NT2/D1 (cell line): Measurements from ENCODE around the gene ABCB11.

Experiments used
- DNase-seq: peaks from one replicate; pipeline ENCODE4 v3.0.0-alpha.2; 2011; ENCODE audit warnings: low read depth, low spot score
- H3K27me3 ChIP-seq: 2 replicates; pipeline ENCODE4 v1.6.0; 2011; ENCODE audit warnings: mild to moderate bottlenecking; ENCODE audit not compliant: insufficient read length, insufficient read depth
- H3K36me3 ChIP-seq: 2 replicates; pipeline ENCODE4 v1.6.1; 2011; ENCODE audit warnings: mild to moderate bottlenecking, low read length, mixed read lengths; ENCODE audit not compliant: insufficient read depth, insufficient read length
- H3K4me1 ChIP-seq: 2 replicates; pipeline ENCODE4 v1.5.1; 2011; ENCODE audit not compliant: insufficient read depth, insufficient read length
- H3K4me3 ChIP-seq: 2 replicates; pipeline ENCODE4 v1.5.1; 2011; ENCODE audit warnings: low read depth; ENCODE audit not compliant: insufficient read length
- H3K9ac ChIP-seq: 2 replicates; pipeline ENCODE4 v1.6.0; 2011; ENCODE audit warnings: low read depth; ENCODE audit not compliant: insufficient read length
- H3K9me3 ChIP-seq: 2 replicates; pipeline ENCODE4 v1.5.1; 2011; ENCODE audit warnings: mild to moderate bottlenecking, low read length; ENCODE audit not compliant: insufficient read depth
- SUZ12 ChIP-seq: IDR thresholded peaks from 2 replicates; pipeline ENCODE4 v1.6.1; 2011; ENCODE audit not compliant: insufficient read length, insufficient read depth; ENCODE audit errors: extremely low read depth
- YY1 ChIP-seq: IDR thresholded peaks from 2 replicates; pipeline ENCODE4 v1.6.1; 2011; ENCODE audit not compliant: insufficient read length, insufficient read depth
- ZNF274 ChIP-seq: IDR thresholded peaks from 2 replicates; pipeline ENCODE4 v1.6.1; 2011; ENCODE audit warnings: mild to moderate bottlenecking, low read depth, low read length

Gene ABCB11

DNA sequence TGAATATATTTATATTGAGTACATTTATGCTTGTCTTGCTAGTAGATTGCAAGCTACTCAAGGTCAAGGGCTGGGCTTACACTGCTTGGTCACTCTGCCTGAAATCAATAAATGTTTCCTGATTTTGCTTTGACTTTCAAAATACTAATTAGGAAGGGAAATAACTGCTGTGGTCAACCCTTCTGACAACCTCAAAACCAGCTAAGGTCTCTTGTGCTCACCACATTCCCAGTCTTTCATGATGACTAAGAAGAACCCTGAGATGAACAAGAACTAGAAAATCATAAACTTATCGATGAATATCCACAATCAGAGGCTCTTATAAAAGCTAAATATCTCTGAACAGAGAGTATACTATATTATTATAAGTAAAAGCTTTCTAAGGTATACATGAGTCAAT lies 33.3 kb downstream of the ABCB11 start:
- Histone ChIP-seq H3K27me3 (no peaks in the 10 kb centered on the region), H3K9ac (no peak overlapping the region), H3K4me1 (no peaks in the 10 kb centered on the region), H3K9me3 (no peaks in the 10 kb centered on the region), H3K4me3 (no peak overlapping the region), H3K36me3 (no peaks in the 10 kb centered on the region)
- no peak for TF ChIP-seq ZNF274
- TF ChIP-seq YY1, result no peak
- TF ChIP-seq SUZ12, result no peak
- DNase-seq, result no peak

DNA sequence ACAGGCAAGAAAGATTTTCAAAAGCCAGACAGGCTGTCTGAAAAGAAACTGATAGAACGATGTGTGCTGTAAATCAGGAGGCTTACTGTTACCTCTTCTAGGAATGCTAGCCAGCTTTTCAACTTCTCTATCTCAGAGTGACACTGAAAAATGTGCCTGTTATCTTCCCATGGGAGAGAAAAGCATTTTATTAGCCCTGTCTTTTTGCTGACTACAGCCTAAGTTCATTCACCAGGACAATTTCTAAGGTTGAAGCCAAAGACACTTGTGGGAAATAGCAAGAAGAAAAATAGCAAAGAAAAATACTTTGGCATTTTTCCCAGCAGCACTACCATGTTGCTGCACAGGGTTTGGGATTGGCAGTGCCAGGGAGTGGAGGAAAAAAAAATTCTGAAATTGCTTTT lies 34.0 kb downstream of the ABCB11 start:
- TF ChIP-seq ZNF274, result no peak
- no peak for TF ChIP-seq YY1
- TF ChIP-seq SUZ12, result no peak
- Histone ChIP-seq H3K4me1 (no peaks in the 10 kb centered on the region), H3K9me3 (no peaks in the 10 kb centered on the region), H3K27me3 (no peaks in the 10 kb centered on the region), H3K4me3 (no peak overlapping the region), H3K9ac (no peak overlapping the region), H3K36me3 (no peaks in the 10 kb centered on the region)
- DNase-seq, result no peak

DNA sequence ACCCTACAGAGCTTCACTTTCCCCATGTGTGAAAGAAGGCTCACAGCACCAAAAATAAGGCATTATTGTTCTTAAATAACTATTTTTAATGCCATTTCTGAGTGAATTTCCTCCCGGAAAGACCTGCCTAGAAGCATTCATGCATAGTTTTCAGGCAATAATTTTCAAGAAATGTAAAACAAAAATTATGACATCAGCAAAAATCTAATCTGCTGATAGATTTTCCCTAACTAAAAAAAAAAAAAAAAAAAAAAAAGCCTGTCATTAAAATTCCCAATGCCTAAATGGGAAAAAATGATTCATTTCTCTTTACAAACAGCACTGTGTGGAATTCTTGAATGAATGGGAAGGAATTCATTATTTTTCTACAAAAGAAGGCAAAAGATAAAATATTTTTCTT lies 35.4 kb downstream of the ABCB11 start:
- TF ChIP-seq YY1 (no peak), ZNF274 (no peak), SUZ12 (no peak)
- H3K36me3 ChIP-seq, result no peaks in the 10 kb centered on the region
- no peaks in the 10 kb centered on the region for H3K4me1 ChIP-seq

DNA sequence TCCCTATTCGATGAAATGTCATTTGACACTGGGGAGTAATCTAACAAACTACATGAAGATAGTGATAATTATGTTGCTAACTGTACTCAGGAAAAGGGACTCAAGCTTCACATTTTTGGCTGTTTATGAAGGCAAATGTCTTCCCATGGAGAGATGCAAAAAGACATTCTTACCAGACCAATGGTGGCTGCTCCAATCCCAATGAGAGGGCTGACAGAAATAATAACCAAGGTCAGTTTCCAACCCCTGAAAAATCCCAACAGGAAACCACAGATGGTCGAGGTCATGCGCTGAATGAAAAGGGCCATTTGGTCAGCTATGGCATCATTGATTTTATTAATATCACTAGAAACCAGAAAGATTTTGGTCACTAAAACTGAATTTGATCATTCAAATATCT lies 37.6 kb downstream of the ABCB11 start:
- Histone ChIP-seq H3K36me3 (no peaks in the 10 kb centered on the region), H3K4me1 (no peaks in the 10 kb centered on the region), H3K9ac (no peak overlapping the region), H3K4me3 (no peak overlapping the region), H3K9me3 (no peaks in the 10 kb centered on the region), H3K27me3 (no peaks in the 10 kb centered on the region)
- no peak for TF ChIP-seq ZNF274
- TF ChIP-seq SUZ12, result no peak
- no peak for TF ChIP-seq YY1
- DNase-seq, result no peak

More for the DNA sequence above, 35.4 kb downstream of the ABCB11 start:
- Histone ChIP-seq H3K9me3 (no peaks in the 10 kb centered on the region), H3K27me3 (no peaks in the 10 kb centered on the region), H3K9ac (no peak overlapping the region), H3K4me3 (no peak overlapping the region)
- DNase-seq, result no peak

DNA sequence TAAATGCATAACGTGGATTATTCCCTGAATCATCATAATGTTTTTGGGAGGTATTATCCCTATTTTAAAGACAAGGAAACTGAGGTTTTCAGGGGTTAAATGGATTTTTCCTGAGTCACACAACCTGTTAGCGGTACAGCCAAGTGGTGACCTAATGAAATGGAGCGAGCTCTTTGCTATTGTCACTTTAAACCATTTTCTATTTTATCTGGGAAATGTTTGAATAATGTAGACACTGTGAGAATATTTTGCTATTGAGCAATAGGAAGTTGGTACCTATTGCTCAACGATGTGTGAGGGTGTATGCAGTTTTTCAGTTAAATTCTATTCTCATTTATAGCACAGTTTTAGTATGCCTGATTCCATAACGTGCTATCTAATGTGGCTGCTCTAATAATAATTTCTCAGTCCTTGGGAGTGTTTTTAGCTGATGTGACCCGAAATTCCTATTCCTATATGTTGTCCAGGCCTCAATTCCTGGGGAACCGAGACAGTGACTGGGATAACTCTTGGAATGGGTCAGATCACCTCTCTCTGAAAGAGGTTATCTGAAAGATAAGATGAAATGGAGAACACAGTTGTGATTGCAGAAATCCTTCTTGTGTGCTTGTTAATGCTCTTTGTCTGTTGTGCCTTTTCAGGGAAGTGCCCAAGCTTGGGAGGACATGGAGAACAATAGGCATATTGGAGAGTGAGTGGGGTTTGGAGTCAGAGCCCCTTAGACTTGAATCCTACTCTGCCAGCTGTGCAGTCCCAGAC lies 38.4 kb downstream of the ABCB11 start:
- no peak for DNase-seq
- TF ChIP-seq ZNF274 (no peak), YY1 (no peak), SUZ12 (no peak)
- H3K4me1 ChIP-seq, result no peaks in the 10 kb centered on the region
- no peak overlapping the region for H3K9ac ChIP-seq
- H3K36me3 ChIP-seq, result no peaks in the 10 kb centered on the region
- no peaks in the 10 kb centered on the region for H3K27me3 ChIP-seq
- no peaks in the 10 kb centered on the region for H3K9me3 ChIP-seq
- no peak overlapping the region for H3K4me3 ChIP-seq

DNA sequence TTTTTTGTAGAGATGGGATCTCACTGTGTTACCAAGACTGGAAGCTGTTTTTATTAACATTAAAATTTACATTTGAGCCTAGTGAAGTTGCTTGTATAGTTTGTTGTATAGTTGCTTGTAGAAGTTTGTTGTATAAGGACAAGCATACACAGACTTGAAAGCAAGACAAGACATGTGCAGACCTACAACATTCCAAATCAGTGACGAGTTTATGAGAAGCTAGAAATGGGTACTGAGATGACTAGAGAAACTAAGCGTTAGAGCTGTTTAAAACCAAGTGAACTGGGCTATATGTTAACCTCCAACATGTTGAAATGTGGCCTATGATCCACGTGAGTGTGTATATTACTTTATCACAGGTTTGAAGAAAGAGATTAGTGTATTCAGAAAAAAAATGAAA lies 39.1 kb downstream of the ABCB11 start:
- H3K27me3 ChIP-seq, result no peaks in the 10 kb centered on the region
- no peak overlapping the region for H3K4me3 ChIP-seq
- no peak for TF ChIP-seq SUZ12
- no peak overlapping the region for H3K9ac ChIP-seq
- DNase-seq, result no peak
- no peaks in the 10 kb centered on the region for H3K9me3 ChIP-seq
- no peaks in the 10 kb centered on the region for H3K36me3 ChIP-seq
- H3K4me1 ChIP-seq, result no peaks in the 10 kb centered on the region

DNA sequence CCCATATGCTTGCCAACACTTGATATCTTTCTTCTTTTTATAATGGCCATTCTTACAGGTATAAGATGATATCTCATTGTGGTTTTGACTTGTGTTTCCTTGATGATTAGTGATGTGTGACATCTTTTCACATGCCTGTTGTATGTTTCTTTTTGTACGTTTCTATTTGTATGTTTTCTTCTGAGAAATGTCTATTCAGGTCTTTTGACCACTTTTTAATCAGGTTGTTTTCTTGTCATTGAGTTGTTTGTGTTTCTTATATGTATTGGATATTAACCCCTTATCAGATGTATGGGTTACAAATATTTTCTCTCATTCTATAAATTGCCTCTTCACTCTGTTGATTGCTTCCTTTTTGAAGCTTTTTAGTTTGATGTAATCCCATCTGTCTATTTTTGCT lies 42.4 kb downstream of the ABCB11 start:
- H3K9ac ChIP-seq, result no peak overlapping the region
- no peak overlapping the region for H3K4me3 ChIP-seq
- no peaks in the 10 kb centered on the region for H3K27me3 ChIP-seq
- H3K4me1 ChIP-seq, result no peaks in the 10 kb centered on the region
- TF ChIP-seq SUZ12 (no peak), ZNF274 (no peak), YY1 (no peak)
- H3K36me3 ChIP-seq, result no peaks in the 10 kb centered on the region
- no peaks in the 10 kb centered on the region for H3K9me3 ChIP-seq
- DNase-seq, result no peak

DNA sequence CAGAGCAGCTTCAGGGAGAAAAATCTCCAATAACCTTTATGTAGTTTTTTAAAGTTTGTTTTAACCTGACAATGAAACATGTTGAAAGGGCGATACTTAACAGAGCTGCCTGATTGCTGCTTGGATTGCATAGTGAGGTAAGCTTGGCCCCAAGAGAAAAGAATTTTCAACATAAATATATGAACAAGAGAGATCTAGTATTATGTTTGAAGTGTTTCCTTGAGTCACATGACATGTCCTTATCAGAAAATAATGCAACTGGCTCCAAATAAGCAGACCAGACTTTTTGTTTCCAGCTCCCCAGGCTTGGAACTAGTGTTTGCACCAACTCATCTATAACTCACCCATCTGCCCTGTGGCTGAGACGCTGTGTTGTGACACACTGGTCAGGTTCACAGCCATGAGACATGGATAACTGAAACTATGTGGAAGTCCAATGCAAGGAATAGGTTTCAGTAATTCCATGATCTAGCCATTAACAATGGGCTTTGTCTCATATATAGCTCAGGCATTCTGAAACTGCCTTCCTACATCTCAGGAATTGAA lies 44.7 kb downstream of the ABCB11 start:
- TF ChIP-seq SUZ12, result no peak
- no peak for TF ChIP-seq ZNF274
- no peak for TF ChIP-seq YY1
- no peak overlapping the region for H3K4me3 ChIP-seq
- H3K9ac ChIP-seq, result no peak overlapping the region
- H3K4me1 ChIP-seq, result no peaks in the 10 kb centered on the region
- H3K9me3 ChIP-seq, result no peaks in the 10 kb centered on the region
- H3K27me3 ChIP-seq, result no peaks in the 10 kb centered on the region
- no peaks in the 10 kb centered on the region for H3K36me3 ChIP-seq
- no peak for DNase-seq
